GM03348 (cell line): ENCODE data around the gene BRME1.

Experiments
- DNase-seq: peaks from one replicate; pipeline ENCODE4 v3.0.0; 2012; ENCODE audit warnings: low spot score

Gene BRME1

DNA sequence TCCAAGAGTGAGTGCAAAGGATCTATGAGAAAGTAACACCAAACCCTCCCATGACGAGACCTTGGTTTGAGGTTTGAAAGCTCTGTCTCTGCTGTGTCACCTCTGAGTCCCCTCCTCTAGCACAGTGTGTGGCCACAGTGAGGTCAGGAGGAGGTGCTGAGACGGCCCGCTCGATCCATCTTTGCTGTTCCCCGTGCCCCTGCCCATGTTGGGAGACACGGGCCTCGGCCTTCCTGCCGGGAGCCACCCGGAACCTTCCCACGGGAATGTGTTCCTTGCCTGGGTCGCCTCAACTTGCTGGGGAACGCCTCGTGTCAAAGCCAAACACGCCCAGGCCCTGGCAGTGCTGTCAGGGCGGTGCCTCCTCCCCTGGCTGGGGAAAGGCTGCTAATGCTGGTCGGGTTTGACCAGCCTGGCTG lies 18.9 kb downstream of the BRME1 start:
- DNase-seq: no peak

GRCh38 chr19:13885826-13886365 lies 20.0 kb downstream of the BRME1 start:
- DNase-seq: no peak

DNA sequence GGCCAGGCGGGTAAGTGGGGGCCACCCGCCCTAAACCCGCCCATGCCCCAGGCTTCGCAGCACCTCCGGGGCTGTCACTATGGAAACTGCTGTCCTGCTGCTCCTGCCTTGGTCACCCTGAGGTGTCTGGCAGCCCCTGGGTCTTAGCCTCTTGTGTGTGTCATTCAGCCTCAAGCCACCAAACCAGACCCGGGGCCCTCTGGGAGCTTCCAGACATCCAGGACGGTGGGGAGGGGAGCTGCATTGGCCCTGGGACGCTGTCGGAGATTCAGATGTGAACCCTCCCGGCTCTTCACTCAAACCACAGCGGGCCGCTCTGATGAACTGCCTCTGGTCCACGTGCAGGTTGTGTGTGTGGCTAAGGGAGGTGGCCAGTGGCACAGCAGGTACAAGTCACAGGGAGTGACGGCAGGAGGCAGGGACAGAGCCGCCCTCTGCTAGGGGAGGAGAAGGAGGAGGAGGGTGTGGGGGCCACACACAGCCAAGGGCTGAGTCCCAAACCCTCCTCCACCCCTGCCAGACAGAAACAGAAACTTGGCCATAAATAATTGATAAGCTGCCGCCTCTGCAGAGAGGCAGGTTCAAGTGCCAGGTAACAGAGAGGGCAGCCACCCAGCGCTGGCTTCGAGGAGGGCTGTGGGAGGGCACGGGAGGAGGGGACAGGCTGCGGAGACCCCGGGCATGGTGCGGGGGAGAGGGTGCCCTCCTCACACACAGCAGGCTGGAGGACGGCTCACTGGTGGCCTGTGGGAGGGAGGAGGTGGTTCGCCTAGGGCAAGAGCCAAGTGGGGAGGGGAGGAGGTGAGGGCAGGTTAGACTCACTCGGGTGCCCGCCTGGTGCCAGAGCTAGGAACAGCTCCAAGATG lies 21.0 kb downstream of the BRME1 start:
- DNase-seq: no peak

DNA sequence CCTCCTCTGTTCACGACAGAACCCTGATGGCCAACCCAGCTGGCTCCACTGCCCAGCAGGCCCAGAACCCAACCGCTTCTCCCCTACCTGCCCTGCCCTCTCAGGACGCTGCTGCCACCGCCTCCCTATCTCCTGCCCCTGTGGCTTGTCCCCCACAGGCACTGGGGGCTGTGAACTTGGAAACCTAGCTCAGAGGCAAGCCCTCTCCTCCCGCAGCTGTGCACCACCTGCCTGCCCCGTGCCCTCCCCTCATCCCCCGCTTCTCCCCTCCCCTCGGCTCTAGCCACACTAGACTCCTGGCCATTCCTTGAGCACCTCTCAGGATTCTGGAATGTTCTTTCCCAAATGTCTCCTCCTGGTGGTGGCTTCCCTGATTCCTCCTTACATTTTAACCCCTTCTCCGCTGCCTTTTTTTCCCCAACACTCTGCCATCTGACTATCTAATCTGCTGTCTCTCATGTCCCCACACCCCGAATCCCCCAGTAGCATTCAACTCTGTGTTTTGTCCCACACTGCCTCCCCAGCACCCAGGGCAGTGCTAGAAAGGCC lies 22.3 kb downstream of the BRME1 start:
- DNase-seq: no peak

GRCh38 chr19:13882836-13883235 lies 23.1 kb downstream of the BRME1 start:
- DNase-seq: no peak

GRCh38 chr19:13882419-13882795 lies 23.5 kb downstream of the BRME1 start:
- no peak for DNase-seq

DNA sequence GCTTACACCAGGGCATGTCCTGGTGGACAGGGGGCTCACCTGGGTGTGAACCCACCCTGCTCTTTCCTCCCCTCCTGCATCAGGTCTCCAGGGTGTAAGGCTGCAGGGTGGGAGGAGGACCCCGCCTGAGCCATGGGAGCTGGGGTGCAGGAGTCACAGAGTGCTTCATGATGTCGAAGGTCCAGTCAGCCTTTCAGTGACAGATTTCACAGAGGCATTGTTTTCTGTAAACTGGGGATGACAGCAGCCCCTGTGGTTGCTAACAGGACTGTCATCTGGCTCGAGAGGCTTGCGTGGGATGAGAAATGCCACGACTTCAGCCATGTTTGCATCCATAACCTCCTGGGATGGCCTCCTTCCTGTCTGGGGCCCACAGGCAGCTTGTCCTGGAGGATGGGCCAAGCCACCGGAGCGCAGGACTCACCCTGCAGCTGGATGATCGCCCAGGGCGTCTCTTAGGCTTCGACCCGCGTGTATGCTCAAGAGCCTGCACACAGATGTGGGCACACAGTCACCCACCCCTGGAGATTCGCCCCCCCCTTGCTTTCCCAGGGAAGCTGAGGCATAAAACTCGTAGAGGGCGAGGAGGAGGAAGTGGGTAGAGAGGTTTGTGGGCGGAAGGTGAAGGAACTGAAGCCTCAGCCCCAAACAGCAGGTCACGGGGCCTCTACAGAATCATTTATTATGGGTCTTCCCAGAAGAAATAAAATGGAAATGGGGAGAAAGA lies 24.1 kb downstream of the BRME1 start:
- DNase-seq: peak; percentile 73

DNA sequence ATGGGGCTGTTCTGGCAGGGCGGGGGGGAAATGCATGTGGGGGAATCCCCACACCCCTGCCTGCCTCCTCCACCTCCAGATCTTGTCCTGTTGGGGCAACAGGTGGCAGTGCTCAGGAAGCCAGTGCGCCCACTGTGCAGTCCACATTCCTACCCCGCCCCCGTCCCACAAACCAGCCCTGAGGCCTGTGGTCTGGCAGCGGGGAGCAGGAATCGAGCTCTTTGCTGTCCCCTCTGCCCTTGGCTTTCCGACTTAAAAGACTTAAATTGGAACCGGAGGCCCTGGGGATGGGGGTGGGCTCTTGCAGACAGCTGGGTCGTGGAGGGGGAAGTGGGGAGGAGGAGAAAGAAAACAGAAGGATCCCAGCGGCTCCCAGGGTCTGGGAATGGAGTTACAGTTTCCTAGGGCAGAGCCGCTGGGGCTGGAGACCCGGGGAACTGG lies 24.6 kb downstream of the BRME1 start:
- peak; percentile 18 for DNase-seq

GRCh38 chr19:13880059-13881043 lies 25.6 kb downstream of the BRME1 start:
- peak; percentile 97 for DNase-seq

DNA sequence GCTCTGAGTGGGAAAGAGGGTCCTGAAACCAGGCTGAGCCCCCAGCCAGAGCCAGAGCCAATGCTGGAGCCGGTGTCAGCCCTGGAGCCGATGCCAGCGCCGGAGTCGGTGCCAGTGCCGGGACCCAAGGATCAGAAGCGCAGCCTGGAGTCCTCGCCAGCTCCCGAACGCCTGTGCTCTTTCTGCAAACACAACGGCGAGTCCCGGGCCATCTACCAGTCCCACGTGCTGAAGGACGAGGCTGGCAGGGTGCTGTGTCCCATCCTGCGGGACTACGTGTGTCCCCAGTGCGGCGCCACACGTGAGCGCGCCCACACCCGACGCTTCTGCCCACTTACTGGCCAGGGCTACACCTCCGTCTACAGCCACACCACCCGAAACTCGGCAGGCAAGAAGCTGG lies 28.6 kb downstream of the BRME1 start:
- DNase-seq: no peak

GRCh38 chr19:13876834-13877233 lies 29.1 kb downstream of the BRME1 start, which contains the start of gene NANOS3:
TSS of gene NANOS3 (plus strand) at chr19:13877134. CDS start at chr19:13877249, 115 bp downstream.
- DNase-seq: no peak

- DNase-seq: no peak
These were observed 30.1 kb downstream of the BRME1 start for GRCh38 chr19:13875824-13876223.

DNA sequence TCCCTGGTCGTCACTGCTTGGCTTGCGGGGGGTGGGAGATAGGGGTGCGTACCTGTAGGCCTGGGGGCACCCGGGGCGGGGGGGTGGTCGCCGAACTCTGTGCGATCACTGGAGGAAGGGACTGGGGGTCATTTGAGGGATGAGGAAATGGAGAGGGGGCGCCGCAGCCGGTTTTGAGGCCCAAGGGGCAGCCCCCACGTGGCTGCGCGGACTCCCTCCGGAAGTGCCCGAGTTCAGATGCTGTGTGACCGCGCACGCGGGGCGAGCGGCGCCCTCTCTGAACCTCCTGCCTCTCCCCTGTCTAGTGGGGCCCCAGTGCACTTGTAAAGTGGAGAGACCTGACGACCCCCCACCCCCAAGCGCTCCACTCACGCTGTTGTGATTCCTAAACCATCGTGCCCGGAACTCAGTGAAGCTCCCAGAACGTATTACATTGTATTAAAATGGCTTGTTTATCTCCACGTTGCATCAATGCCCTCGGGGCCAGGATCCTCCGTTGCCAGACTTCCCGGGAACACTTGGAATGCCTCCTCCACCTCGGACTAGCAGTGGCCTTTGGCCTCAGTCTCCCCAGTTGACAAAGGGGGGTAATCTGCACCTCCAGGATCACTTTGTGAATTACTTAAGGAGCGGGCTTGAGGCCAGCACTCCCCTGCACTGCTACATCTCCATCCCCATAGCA lies 31.9 kb downstream of the BRME1 start:
- DNase-seq: no peak

GRCh38 chr19:13872695-13873389 lies 33.1 kb downstream of the BRME1 start:
- peak; percentile 67 for DNase-seq

DNA sequence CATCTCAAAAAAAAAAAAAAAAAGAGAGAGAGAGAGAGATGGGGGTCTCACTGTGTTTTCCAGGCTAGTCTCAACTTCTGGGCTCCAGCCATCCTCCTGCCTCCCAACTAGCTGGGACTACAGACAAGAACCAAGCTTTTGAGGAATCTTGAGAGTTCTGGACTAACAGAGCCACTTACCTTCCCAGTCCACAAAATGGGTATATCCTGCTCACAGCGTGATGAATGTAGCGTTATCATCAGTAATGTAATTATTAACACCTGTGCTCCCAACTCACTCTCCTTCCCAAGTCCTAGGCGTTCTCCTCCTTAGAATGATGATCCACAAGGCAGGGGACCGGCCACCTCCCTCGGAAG lies 33.6 kb downstream of the BRME1 start:
- no peak for DNase-seq

DNA sequence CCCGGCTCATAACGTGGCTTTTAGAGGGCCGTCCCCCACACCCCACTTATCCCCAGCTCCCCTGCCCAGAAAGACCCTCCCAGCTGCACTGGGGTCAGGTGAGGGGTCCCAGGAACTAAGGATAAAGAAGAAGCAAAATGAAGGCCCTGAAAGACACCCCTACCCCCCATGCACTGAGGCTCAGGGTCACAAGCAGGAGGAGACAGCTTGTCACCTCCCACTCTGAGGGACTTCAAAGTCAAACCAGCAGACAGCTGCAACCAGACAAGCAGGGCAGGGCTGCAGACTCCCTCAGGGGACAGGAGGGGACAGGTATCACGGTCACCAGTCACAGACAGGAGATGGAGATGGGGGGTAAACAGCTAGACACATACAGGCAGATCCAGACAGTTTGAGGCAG lies 35.0 kb downstream of the BRME1 start:
- no peak for DNase-seq

DNA sequence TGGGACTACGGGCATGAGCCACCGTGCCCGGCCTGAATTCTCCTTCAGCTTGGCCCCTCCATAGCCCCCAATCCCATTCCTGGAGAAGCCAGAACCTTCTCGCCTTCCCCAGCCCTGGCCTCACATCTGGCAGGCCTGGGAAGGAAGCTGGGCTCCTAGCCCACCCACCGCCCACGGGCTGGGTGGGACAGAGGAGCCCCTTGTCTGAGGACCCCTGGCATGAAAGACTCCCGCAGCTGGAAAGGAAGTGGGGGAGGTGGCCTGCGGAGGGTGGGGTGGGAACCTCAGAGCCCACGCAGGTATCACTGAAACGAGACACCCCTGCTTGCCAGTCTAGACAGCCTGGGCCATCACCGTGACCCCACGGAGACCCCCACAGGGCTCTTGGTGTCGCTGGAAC lies 36.6 kb downstream of the BRME1 start:
- no peak for DNase-seq

DNA sequence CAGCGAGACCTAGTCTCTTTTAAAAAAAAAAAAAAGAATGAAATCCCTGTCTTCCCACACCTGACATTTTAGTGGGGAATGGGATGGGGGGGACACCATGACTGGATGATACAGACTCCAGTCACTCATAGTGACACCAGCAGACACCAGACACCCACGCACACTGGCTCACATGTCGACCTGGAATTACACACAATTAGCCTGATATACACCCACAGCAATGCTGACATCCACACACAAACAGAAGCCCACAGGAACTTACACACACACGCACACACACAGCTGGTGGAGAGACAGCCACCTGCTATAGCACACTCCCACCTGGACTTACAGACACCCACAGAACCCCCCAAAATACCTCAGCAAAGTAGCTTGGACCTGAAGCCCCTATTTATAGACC lies 37.3 kb downstream of the BRME1 start:
- no peak for DNase-seq

DNA sequence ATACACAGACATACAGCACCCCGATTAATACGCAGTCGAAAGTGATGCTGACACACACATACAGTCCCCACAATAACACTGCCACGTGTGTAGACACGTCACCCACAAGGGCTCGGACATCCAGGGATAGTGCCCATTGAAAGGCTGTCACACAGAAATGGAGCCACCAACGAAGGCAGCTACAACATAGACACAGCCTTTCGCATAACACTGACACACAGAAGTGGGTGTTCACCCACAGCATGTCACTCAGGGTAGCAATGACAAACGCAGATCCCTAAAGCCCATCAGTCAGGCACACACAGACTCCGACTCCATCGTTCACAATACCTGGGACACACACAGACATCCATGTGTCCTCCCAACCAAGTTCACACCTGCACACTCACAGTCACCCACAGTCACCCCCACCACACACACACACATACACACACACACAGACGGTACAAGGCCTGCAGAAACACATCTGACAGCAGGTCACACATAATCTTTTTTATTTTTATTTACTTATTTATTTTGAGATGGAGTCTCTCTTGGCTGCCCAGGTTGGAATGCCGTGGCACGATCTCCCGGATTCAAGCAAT lies 39.4 kb downstream of the BRME1 start:
- no peak for DNase-seq
